ENCODE data around the gene JDP2.
A peak's percentile ranks its signal among the peaks of the same experiment; 100 is the strongest.
"Not testable (repeated sequence)": the region's sequence is repeated elsewhere in the genome, so short reads cannot be mapped to it uniquely, and the experiment has no call there.

Gene JDP2

GRCh38 chr14:75427482-75428229 is at the start of gene JDP2:
JDP2 (plus strand) TSS chr14:75428022; CDS start chr14:75437921, 9,899 bp downstream.
- peak; percentile 84 for DNase-seq

DNA sequence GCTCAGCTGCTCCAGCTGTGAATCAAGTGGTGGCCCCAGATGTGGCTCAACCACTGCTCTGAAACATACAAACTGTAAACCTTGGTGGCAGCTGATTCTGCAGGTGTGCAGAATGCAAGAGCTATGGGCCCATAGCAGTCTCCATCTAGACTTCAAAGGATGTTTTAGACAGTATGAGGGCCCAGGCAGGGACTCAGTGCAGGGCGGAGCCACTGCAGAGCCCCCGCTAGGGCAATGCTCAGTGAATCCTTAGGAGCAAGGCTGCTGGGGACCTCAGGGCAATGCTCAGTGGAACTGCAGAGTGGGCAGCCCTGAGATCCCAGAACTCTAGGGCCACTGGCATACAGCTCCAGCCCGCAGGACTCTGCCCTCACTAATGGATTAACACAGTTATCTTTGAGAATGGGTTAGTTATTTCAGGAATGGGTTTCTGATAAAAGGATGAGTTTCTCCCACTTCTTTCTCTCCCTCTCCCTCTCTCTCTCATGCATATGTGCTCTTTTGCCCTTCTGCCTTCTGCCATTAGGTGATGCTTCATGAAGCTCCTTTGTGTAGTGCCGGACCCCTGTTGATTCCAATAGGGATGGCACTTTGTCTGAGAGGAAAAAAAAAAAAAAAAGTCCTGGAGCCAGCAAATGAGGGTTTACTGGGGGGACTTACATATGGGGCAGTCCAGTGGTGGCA is 48.4 kb upstream of the JDP2 start:
- DNase-seq, result no peak

DNA sequence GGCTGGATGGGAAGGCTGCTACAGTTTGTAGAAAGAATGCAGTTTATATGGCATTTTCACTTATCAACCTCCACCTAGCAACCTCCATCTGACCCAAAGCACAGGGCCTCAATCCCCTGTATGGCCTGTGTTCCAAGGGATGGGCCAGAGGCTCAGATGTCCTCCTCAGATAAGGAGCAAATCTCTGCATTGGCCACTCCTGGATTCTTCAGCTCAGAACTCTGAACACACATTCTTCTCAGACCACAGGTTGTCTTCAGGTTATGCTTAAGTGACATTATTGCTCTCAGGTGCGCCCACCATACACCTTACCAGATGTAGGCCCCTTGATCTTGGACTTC is 47.9 kb upstream of the JDP2 start:
- no peak for DNase-seq

GRCh38 chr14:75380656-75381055 is 47.2 kb upstream of the JDP2 start:
- no peak for DNase-seq

DNA sequence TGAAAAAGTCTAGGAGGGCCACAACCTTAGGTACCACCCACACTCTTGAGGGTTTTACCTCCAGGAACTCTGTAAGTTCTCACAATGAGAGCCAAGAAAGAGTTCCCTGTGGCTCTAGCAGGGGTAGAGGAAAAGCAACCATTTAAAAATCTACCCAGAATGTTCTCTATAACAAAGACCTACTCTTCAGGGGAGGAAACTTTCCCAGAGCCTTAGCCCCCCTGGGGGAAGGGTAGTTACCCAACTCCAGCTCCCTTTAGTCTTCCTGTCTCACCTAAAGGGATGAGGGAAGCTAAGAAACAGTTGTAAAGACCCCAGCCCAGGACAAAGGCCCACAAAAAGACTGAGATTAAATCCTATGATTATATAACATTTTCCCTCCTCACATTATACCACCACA is 46.2 kb upstream of the JDP2 start:
- DNase-seq, result no peak

- not testable (repeated sequence) for DNase-seq
Measured at GRCh38 chr14:75383219-75383618, 44.6 kb upstream of the JDP2 start.

DNA sequence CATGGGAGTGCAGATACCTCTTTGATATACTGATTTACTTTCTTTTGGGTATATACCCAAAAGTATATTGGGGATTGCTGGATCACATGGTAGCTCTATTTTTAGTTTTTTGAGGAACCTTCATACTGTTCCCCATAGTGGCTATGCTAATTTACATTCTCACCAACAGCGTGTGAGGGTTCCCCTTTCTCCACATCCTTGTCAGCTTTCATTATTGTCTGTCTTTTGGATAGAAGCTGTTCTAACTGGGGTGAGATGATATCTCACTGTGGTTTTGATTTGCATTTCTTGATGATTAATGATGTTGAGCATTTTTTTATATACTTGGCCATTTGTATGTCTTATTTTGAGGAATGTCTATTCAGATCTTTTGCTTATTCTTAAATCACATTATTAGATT is 44.1 kb upstream of the JDP2 start:
- DNase-seq, result no peak

DNA sequence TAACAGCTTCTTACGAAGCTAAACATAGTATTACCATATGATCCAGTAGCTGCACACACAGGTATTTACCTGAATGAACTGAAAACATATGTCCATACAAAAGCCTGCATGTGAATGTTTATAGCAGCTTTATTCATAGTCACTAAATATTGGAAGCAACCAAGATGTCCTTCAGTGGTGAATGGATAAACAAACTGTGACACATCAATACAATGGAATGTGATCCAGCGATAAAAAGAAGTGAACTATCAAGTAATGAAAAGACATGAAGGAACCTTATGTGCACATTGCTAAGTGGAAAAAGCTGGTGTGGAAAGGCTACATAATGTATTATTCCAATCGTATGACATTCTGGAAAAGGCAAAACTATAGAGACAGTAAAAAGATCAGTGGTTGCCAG is 38.1 kb upstream of the JDP2 start:
- DNase-seq, result no peak

DNA sequence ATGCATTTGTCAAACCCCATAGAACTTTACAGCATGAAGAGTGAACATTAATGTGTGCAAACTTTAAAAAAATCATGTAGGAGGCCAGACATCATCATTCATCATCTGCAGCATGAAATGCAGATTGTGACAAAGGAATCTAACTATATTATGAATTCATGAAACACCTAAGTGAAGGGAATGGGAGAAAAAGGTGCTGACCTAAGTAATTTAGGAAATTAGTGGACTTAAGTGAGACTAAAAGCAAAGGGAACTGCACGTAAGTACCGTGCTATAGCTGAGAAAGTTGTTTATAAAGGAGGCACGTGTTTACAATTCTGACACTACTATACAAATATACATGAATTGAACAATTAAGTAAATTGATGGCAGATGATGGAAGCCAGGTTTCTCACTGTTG is 37.6 kb upstream of the JDP2 start:
- DNase-seq, result no peak

DNA sequence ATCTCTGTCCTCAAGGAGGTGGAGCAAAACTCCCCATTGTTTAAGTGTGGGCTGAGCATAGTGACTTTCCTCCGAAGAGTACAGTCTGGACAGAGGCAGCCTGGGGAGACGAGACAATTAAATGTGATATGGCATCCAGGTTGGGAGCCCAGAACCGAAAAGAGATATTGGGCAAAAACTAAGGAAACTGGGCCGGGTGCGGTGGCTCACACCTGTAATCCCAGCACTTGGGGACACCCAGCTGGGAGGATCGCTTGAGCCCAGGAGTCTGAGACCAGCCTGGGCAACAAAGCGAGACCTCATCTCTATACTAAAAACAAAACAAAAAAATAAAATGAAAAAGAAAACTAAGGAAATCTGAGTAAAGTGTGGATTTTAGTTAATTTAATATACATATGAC is 35.9 kb upstream of the JDP2 start:
- DNase-seq, result no peak

GRCh38 chr14:75392686-75393641 is 34.9 kb upstream of the JDP2 start:
- DNase-seq, result no peak

- DNase-seq, result no peak
Measured at GRCh38 chr14:75393794-75394193, 34.0 kb upstream of the JDP2 start.

- DNase-seq, result no peak
Measured at GRCh38 chr14:75395862-75396261, 32.0 kb upstream of the JDP2 start.

DNA sequence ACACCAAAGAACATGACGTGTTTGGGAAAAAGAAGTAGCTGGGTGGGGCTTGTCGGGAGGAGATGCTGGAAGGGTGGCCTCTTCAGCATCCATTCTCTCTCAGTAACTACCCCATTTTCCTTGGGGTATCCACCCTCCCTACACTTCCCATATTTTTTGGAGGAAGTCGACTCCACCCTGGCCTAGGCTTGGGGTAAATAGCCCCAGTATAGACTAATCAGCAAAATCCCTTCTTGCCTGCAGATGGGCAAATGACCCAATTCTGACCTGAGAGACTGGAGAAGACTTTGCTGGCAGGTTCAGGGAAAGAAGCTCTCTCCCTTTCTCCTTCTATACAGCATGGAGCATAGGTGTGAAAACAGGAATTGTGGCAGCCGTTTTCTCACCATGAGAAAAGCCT is 28.5 kb upstream of the JDP2 start:
- no peak for DNase-seq

- DNase-seq, result peak; percentile 71
Measured at GRCh38 chr14:75399843-75400775, 27.7 kb upstream of the JDP2 start.

GRCh38 chr14:75401361-75401760 is 26.5 kb upstream of the JDP2 start:
- DNase-seq, result peak; percentile 17

GRCh38 chr14:75402867-75403413 is 24.9 kb upstream of the JDP2 start:
- no peak for DNase-seq

- DNase-seq, result no peak
Measured at GRCh38 chr14:75404847-75405246, 23.0 kb upstream of the JDP2 start.

GRCh38 chr14:75406102-75406501 is 21.7 kb upstream of the JDP2 start:
- no peak for DNase-seq

- no peak for DNase-seq
Measured at GRCh38 chr14:75406856-75407255, 21.0 kb upstream of the JDP2 start.

GRCh38 chr14:75409316-75410205 is 18.3 kb upstream of the JDP2 start:
- peak; percentile 16 for DNase-seq

Data from midbrain (tissue), 1 donor.